T-helper 1 cell treated with Interleukin-12 subunit alpha and Interleukin-12 subunit beta and Interleukin-4 antibody, amounts not matched to agents 30 ng/mL and 1 ng/mL, for 36 hours (primary cell): Measurements from ENCODE around the gene KRT35. TPM values are rescaled to one million over a fixed set of nuclear protein-coding genes. Genes with fewer than 3 reads are reported as not detected.

Experiments used
- intact Hi-C: fragments of 100-400 bp; cut with micrococcal nuclease; formaldehyde crosslinking; loops from one replicate; pipeline ENCODE4 v1.15.1; 2024
- total RNA-seq: library from RNA; stranded (reverse); gene quantifications from 2 replicates; pipeline ENCODE4 v1.2.3, GENCODE V29; 2022

Gene KRT35
- total RNA-seq, 1 donor from 2014 or later: not detected

GRCh38 chr17:41512546-41513167 lies 31.7 kb upstream of the KRT35 start:
- intact Hi-C loops: no loop called here

- intact Hi-C loops: no loop called here
Measured at GRCh38 chr17:41511716-41512115, 30.8 kb upstream of the KRT35 start.

- intact Hi-C loops: no loop called here
Measured at GRCh38 chr17:41511116-41511515, 30.2 kb upstream of the KRT35 start.

- intact Hi-C loops: no loop called here
Measured at GRCh38 chr17:41510251-41511065, 29.5 kb upstream of the KRT35 start.

GRCh38 chr17:41507315-41507880 lies 26.4 kb upstream of the KRT35 start:
- intact Hi-C loops: no loop called here

GRCh38 chr17:41505809-41506767 lies 25.1 kb upstream of the KRT35 start:
- intact Hi-C loops: no loop called here

- intact Hi-C loops: no loop called here
Measured at GRCh38 chr17:41505007-41505808, 24.3 kb upstream of the KRT35 start, which contains the start of gene KRT13. KRT13 (minus strand) TSS chr17:41505612; CDS start chr17:41505550, 62 bp downstream.

GRCh38 chr17:41504246-41504977 lies 23.5 kb upstream of the KRT35 start:
- intact Hi-C loops: no loop called here

GRCh38 chr17:41503202-41503601 lies 22.3 kb upstream of the KRT35 start:
- intact Hi-C loops: no loop called here

- intact Hi-C loops: no loop called here
Measured at GRCh38 chr17:41500131-41500911, 19.4 kb upstream of the KRT35 start.

- intact Hi-C loops: loop anchor here (5.0 kb wide), 2 partner anchors 148 to 168 kb away; no protein-coding TSS in a partner anchor
Measured at GRCh38 chr17:41499714-41500113, 18.8 kb upstream of the KRT35 start.

- intact Hi-C loops: loop anchor here (5.0 kb wide), 2 partner anchors 149 to 169 kb away; no protein-coding TSS in a partner anchor
Measured at GRCh38 chr17:41498276-41498675, 17.3 kb upstream of the KRT35 start.

- intact Hi-C loops: loop anchor here (1.0 to 5.0 kb wide), 3 partner anchors 150 to 175 kb away; no protein-coding TSS in a partner anchor
Measured at GRCh38 chr17:41496803-41497484, 16.0 kb upstream of the KRT35 start.

- intact Hi-C loops: loop anchor here (2.0 kb wide), 1 partner anchor 78 kb away; no protein-coding TSS in a partner anchor
Measured at GRCh38 chr17:41494524-41494923, 13.6 kb upstream of the KRT35 start.

GRCh38 chr17:41492771-41493170 lies 11.8 kb upstream of the KRT35 start:
- intact Hi-C loops: no loop called here

GRCh38 chr17:41492351-41492750 lies 11.4 kb upstream of the KRT35 start:
- intact Hi-C loops: no loop called here

GRCh38 chr17:41491476-41491875 lies 10.5 kb upstream of the KRT35 start:
- intact Hi-C loops: no loop called here
